Loucy (cell line): ENCODE results near the gene MED13.

Source experiments
- H2AFZ ChIP-seq: fragments of 200-600 bp; sonication (generic); 2 replicates; pipeline ENCODE4 v1.6.0; 2016; ENCODE audit warnings: antibody characterized with exemption, mild to moderate bottlenecking, low read length, moderate library complexity
- H3F3A ChIP-seq: fragments of 200-600 bp; 2 replicates; pipeline ENCODE4 v1.6.0; 2016; ENCODE audit warnings: antibody characterized with exemption, low read depth, mild to moderate bottlenecking
- H3K27me3 ChIP-seq: fragments of 200-600 bp; sonication (generic); 2 replicates; pipeline ENCODE4 v1.6.1; 2014; ENCODE audit warnings: low read length, mild to moderate bottlenecking; ENCODE audit not compliant: insufficient read depth, poor library complexity, severe bottlenecking
- H3K36me3 ChIP-seq: fragments of 200-600 bp; sonication (generic); 2 replicates; pipeline ENCODE4 v1.6.1; 2016; ENCODE audit warnings: low read length; ENCODE audit not compliant: insufficient read depth
- H3K4me1 ChIP-seq: fragments of 200-600 bp; sonication (generic); 2 replicates; pipeline ENCODE4 v1.5.1; 2014; ENCODE audit warnings: low read length, mild to moderate bottlenecking; ENCODE audit not compliant: insufficient read depth, poor library complexity, severe bottlenecking
- H3K4me2 ChIP-seq: fragments of 200-600 bp; sonication (generic); 2 replicates; pipeline ENCODE4 v1.6.0; 2014; ENCODE audit warnings: antibody characterized with exemption, low read length, low read depth, mild to moderate bottlenecking; ENCODE audit not compliant: poor library complexity, severe bottlenecking
- H3K4me3 ChIP-seq: fragments of 200-600 bp; sonication (generic); 2 replicates; pipeline ENCODE4 v1.5.1; 2014; ENCODE audit warnings: low read length, mild to moderate bottlenecking, mixed read lengths; ENCODE audit not compliant: poor library complexity, severe bottlenecking
- H3K79me2 ChIP-seq: fragments of 200-600 bp; sonication (generic); 2 replicates; pipeline ENCODE4 v1.6.1; 2014; ENCODE audit warnings: low read length; ENCODE audit not compliant: insufficient read depth
- H3K9ac ChIP-seq: fragments of 200-600 bp; sonication (generic); 2 replicates; pipeline ENCODE4 v1.6.0; 2014; ENCODE audit warnings: mild to moderate bottlenecking, low read depth, low read length, moderate library complexity; ENCODE audit not compliant: poor library complexity, severe bottlenecking
- H3K9me2 ChIP-seq: fragments of 200-600 bp; sonication (generic); replicated peaks from 2 replicates; pipeline ENCODE4 v1.6.1; 2016; ENCODE audit warnings: low read depth, low read length, mixed read lengths
- H3K9me3 ChIP-seq: fragments of 200-600 bp; sonication (generic); 2 replicates; pipeline ENCODE4 v1.6.1; 2014; ENCODE audit warnings: mild to moderate bottlenecking, antibody characterized with exemption, low read length, low read depth; ENCODE audit not compliant: insufficient read depth
- H4K20me1 ChIP-seq: fragments of 200-600 bp; sonication (generic); 2 replicates; pipeline ENCODE4 v1.6.0; 2014; ENCODE audit warnings: antibody characterized with exemption, low read length, mild to moderate bottlenecking; ENCODE audit not compliant: insufficient read depth, poor library complexity, severe bottlenecking
- EZH2phosphoT487 ChIP-seq: fragments of 200-600 bp; IDR thresholded peaks from 2 replicates; pipeline ENCODE4 v1.6.1; 2018; ENCODE audit warnings: antibody characterized with exemption, mild to moderate bottlenecking, moderate library complexity, borderline replicate concordance
- TF ChIP-seq, protein P1 (sequence below): fragments of 200-600 bp; sonication (generic); conservative IDR thresholded peaks from 2 replicates; pipeline ENCODE4 v1.5.1; 2014; ENCODE audit warnings: mild to moderate bottlenecking, antibody characterized with exemption, low read length

The MED13 gene

DNA sequence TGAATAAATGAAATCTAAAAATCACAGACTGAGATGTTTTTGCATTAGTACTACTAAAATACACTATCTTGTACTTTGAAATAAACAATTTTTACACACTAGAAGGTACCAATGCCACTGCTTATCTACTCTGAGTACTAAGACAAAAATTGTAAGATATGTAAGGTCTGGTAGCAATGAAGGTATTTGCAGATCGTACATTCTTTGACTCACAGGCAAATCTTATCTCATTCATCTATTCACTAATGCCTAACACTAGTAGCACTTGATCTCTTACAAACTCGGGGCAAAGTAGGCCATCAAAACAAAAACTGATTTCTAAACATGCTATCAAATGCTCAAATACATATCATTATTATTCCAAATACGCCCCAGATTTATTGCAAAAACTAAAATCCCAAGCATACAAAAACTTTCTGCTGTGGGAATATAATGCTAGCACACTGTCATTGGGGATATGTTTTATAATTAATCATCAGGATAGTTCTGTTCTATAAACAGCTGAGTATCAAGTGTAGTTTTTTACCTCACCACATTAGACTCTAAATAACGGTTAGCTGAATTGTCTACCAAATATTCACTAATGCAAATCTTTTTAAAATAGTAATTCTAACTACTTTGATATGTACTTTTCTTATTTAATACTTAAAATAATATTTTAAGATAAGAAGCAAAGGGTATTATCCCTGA, 68.0 kb downstream of the MED13 start:
- H3F3A ChIP-seq: no peaks in the 10 kb centered on the region
- peaks cover 37% of the 10 kb centered on the region for H3K36me3 ChIP-seq
- H3K4me3 ChIP-seq: no peak overlapping the region
- peaks cover 35% of the 10 kb centered on the region for H3K79me2 ChIP-seq
- TF ChIP-seq, protein P1, sequence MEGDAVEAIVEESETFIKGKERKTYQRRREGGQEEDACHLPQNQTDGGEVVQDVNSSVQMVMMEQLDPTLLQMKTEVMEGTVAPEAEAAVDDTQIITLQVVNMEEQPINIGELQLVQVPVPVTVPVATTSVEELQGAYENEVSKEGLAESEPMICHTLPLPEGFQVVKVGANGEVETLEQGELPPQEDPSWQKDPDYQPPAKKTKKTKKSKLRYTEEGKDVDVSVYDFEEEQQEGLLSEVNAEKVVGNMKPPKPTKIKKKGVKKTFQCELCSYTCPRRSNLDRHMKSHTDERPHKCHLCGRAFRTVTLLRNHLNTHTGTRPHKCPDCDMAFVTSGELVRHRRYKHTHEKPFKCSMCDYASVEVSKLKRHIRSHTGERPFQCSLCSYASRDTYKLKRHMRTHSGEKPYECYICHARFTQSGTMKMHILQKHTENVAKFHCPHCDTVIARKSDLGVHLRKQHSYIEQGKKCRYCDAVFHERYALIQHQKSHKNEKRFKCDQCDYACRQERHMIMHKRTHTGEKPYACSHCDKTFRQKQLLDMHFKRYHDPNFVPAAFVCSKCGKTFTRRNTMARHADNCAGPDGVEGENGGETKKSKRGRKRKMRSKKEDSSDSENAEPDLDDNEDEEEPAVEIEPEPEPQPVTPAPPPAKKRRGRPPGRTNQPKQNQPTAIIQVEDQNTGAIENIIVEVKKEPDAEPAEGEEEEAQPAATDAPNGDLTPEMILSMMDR: no peak
- no peak for TF ChIP-seq EZH2phosphoT487
- peaks cover 6% of the 10 kb centered on the region for H3K4me1 ChIP-seq
- H3K9me3 ChIP-seq: no peaks in the 10 kb centered on the region
- no peak overlapping the region for H3K4me2 ChIP-seq
- no peaks in the 10 kb centered on the region for H3K9me2 ChIP-seq
- H2AFZ ChIP-seq: no peak overlapping the region
- no peaks in the 10 kb centered on the region for H3K27me3 ChIP-seq
- no peak overlapping the region for H3K9ac ChIP-seq
- peaks cover 33% of the 10 kb centered on the region for H4K20me1 ChIP-seq

DNA sequence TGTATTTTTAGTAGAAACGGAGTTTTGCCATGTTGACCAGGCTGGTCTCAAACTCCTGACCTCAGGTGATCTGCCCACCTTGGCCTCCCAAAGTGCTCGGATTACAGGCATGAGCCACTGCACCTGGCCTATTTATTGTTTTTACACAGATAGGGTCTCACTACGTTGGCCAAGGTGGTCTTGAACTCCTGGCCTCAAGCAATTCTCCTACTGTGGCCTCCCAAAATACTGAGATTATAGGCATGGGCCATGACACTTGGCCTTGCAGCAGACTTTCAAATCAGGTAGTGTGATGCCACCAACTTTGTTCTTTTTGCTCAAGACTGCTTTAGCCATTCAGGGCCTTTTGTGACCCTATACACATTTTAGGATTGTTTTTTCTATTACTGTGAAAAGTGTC, 75.6 kb downstream of the MED13 start:
- Histone ChIP-seq H3K79me2 (no peaks in the 10 kb centered on the region), H3K36me3 (peaks cover 71% of the 10 kb centered on the region), H3K9me3 (no peaks in the 10 kb centered on the region), H3K27me3 (no peaks in the 10 kb centered on the region), H3K9ac (no peak overlapping the region), H2AFZ (no peak overlapping the region), H3K9me2 (no peaks in the 10 kb centered on the region), H3K4me2 (no peak overlapping the region), H4K20me1 (no peaks in the 10 kb centered on the region), H3F3A (no peaks in the 10 kb centered on the region), H3K4me1 (no peaks in the 10 kb centered on the region), H3K4me3 (no peak overlapping the region)
- TF ChIP-seq, protein P1: no peak
- no peak for TF ChIP-seq EZH2phosphoT487

DNA sequence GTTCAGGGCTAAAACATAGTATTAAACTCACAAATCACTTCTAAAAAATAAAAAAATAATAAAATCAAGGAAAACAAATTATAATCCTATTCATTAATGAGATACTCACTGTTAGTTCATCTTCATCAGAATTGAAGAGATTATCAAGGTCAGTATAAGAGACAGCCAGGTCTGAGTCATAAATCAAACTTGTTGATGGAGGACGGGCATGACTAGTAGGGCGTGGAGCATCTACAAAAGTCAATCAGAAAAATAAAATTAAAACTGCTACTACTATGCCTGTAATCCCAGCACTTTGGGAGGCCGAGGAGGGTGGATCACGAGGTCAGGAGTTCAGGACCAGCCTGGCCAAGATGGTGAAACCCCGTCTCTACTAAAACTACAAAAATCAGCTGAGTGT, 78.2 kb downstream of the MED13 start:
- H2AFZ ChIP-seq: no peak overlapping the region
- no peaks in the 10 kb centered on the region for H4K20me1 ChIP-seq
- H3K9me2 ChIP-seq: no peaks in the 10 kb centered on the region
- H3K9ac ChIP-seq: no peak overlapping the region
- peaks cover 80% of the 10 kb centered on the region for H3K36me3 ChIP-seq
- no peaks in the 10 kb centered on the region for H3K79me2 ChIP-seq
- H3K27me3 ChIP-seq: no peaks in the 10 kb centered on the region
- no peak overlapping the region for H3K4me3 ChIP-seq
- H3K9me3 ChIP-seq: no peaks in the 10 kb centered on the region
- H3F3A ChIP-seq: no peaks in the 10 kb centered on the region
- no peak overlapping the region for H3K4me2 ChIP-seq
- H3K4me1 ChIP-seq: no peaks in the 10 kb centered on the region
- TF ChIP-seq, protein P1: no peak
